ENCODE data around the gene R3HDM2.

GRCh38 chr12:57325395-57325794 is 105.4 kb downstream of the R3HDM2 start:
- no peak for TF ChIP-seq EZH2 (IDR thresholded peaks at IDR 0.05; ENCODE audit: low read length, missing control alignments)
- TF ChIP-seq CTCF (conservative IDR thresholded peaks at IDR 0.05 in 1 of 2, IDR thresholded peaks at IDR 0.05 in 1 of 2; ENCODE audit: low read depth in 1 of 2, low read length in 2 of 2), result no peak

Data from fibroblast of lung (primary cell).